ENCODE results near the gene L3MBTL4.
"Not testable (repeated sequence)": the region's sequence is repeated elsewhere in the genome, so short reads cannot be mapped to it uniquely, and the experiment has no call there.

The L3MBTL4 gene

GRCh38 chr18:6103741-6104140 is 311.0 kb downstream of the L3MBTL4 start:
- DNase-seq (ENCODE audit: low read depth) = no peak

DNA sequence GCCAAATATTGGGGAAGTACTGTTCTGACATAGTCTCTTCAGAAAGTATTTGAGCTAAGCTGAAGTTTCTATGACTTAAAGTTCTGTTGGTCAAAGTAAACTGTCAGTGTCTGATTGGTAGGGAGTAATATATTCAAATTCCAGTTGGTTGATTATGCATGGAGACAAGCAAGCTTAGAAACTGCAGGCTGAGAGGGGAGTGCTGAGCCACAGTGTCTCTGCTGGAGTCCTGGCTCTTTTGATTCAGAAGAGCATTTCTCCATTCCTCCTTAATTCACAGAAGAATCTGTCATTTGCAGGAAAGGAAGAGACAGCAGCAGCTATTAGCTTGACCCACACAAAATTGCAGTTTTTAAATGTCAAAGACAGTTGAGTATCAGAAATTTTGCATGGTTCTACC is 318.0 kb downstream of the L3MBTL4 start:
- no peak overlapping the region for H3K4me3 ChIP-seq (ENCODE audit: control insufficient read depth, low read depth, low read length)
- DNase-seq (ENCODE audit: low read depth) = no peak
- TF ChIP-seq, protein P1, sequence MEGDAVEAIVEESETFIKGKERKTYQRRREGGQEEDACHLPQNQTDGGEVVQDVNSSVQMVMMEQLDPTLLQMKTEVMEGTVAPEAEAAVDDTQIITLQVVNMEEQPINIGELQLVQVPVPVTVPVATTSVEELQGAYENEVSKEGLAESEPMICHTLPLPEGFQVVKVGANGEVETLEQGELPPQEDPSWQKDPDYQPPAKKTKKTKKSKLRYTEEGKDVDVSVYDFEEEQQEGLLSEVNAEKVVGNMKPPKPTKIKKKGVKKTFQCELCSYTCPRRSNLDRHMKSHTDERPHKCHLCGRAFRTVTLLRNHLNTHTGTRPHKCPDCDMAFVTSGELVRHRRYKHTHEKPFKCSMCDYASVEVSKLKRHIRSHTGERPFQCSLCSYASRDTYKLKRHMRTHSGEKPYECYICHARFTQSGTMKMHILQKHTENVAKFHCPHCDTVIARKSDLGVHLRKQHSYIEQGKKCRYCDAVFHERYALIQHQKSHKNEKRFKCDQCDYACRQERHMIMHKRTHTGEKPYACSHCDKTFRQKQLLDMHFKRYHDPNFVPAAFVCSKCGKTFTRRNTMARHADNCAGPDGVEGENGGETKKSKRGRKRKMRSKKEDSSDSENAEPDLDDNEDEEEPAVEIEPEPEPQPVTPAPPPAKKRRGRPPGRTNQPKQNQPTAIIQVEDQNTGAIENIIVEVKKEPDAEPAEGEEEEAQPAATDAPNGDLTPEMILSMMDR (conservative IDR thresholded peaks at IDR 0.05; ENCODE audit: control insufficient read depth, insufficient read depth, low read depth, low read length) = no peak

More at GRCh38 chr18:6103741-6104140, 311.0 kb downstream of the L3MBTL4 start:
- TF ChIP-seq, protein P1 (conservative IDR thresholded peaks at IDR 0.05; ENCODE audit: control insufficient read depth, insufficient read depth, low read depth, low read length) = no peak
- no peak overlapping the region for H3K4me3 ChIP-seq (ENCODE audit: control insufficient read depth, low read depth, low read length)

DNA sequence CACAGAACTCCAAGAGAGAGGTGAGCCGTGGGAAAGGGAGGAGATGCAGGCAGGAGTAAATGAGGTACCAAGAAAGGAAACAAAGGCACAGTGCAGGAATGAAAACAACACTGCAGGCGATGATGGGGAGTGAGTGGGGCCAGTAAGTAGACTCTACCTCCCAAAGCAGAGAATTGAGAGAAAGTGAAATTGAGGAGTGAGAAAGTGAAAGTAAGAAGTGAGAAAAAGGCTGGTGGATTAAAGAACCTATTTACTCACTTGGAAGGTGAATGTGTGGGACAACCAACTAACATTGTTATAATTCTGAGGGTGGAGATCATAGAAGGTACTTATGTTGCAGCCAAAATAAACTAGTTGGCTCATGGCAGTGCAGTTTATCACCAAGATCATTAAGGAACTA is 326.3 kb downstream of the L3MBTL4 start:
- TF ChIP-seq, protein P1 (conservative IDR thresholded peaks at IDR 0.05; ENCODE audit: control insufficient read depth, insufficient read depth, low read depth, low read length) = no peak
- DNase-seq (ENCODE audit: low read depth) = no peak
- H3K4me3 ChIP-seq (ENCODE audit: control insufficient read depth, low read depth, low read length) = no peak overlapping the region

- TF ChIP-seq, protein P1 (conservative IDR thresholded peaks at IDR 0.05; ENCODE audit: control insufficient read depth, insufficient read depth, low read depth, low read length) = no peak
- peak; percentile 11 for DNase-seq (ENCODE audit: low read depth)
- H3K4me3 ChIP-seq (ENCODE audit: control insufficient read depth, low read depth, low read length) = no peak overlapping the region
Observed at GRCh38 chr18:6086731-6087130, 328.0 kb downstream of the L3MBTL4 start.

GRCh38 chr18:6079406-6079805 is 335.3 kb downstream of the L3MBTL4 start:
- H3K4me3 ChIP-seq (ENCODE audit: control insufficient read depth, low read depth, low read length) = no peak overlapping the region
- TF ChIP-seq, protein P1 (conservative IDR thresholded peaks at IDR 0.05; ENCODE audit: control insufficient read depth, insufficient read depth, low read depth, low read length) = no peak
- DNase-seq (ENCODE audit: low read depth) = no peak

DNA sequence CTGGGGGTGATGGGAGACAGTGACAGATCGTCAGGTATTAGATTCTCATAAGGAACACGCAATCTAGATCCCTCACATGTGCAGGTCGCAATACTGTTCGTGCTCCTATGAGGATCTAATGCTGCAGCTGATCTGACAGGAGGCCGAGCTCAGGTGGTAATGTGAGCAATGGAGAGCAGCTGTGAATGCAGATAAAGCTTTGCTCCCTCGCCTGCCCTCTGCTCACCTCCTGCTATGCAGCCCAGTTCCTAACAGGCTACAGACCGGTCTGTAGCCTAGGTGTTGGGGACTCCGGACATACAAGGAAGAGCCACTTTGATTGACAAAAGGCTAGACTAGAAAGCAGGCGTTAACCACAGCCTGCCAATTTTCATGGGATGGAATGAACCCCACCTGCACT is 335.8 kb downstream of the L3MBTL4 start:
- TF ChIP-seq, protein P1 (conservative IDR thresholded peaks at IDR 0.05; ENCODE audit: control insufficient read depth, insufficient read depth, low read depth, low read length) = no peak
- H3K4me3 ChIP-seq (ENCODE audit: control insufficient read depth, low read depth, low read length) = no peak overlapping the region
- DNase-seq (ENCODE audit: low read depth) = no peak

GRCh38 chr18:6072423-6072822 is 342.3 kb downstream of the L3MBTL4 start:
- H3K4me3 ChIP-seq (ENCODE audit: control insufficient read depth, low read depth, low read length); DNase-seq (ENCODE audit: low read depth): not testable (repeated sequence)

Measured in fibroblast of mammary gland (primary cell).